Activated CD4-positive, alpha-beta memory T cell treated with anti-CD3 and anti-CD28 coated beads for 36 hours (primary cell): ENCODE results near the gene TNRC6B. TPM values are rescaled to one million over a fixed set of nuclear protein-coding genes. Genes with fewer than 3 reads are reported as not detected.

Experiments
- total RNA-seq, 2 experiments: library from RNA; stranded (reverse); gene quantifications; one replicate each; pipeline ENCODE4 v1.2.3, GENCODE V29; 2021

TNRC6B gene
- total RNA-seq, 2 experiments from 2014 or later, result 34.9 to 38.8 TPM

Other genes with a start within 250 kb of the TNRC6B start
- 1 to 10 TPM in 1 of 2 experiments, under 1 TPM in 1; 0.86 to 1.1 TPM for gene TMA7B, start 217.5 kb upstream of the TNRC6B start, total RNA-seq
- gene FAM83F, start 183.0 kb upstream of the TNRC6B start, total RNA-seq, result under 1 TPM; 0.26 to 0.41 TPM
- 100 to 1,000 TPM; 143 to 146 TPM for gene ADSL, start 168.6 kb downstream of the TNRC6B start, total RNA-seq
- 10 to 100 TPM; 53.2 to 55.4 TPM for gene SGSM3, start 192.7 kb downstream of the TNRC6B start, total RNA-seq